A673 (cell line): Measurements from ENCODE around the gene PDXDC1. TPM values are rescaled to one million over a fixed set of nuclear protein-coding genes. Genes with fewer than 3 reads are reported as not detected.
"Not testable (repeated sequence)": the region's sequence is repeated elsewhere in the genome, so short reads cannot be mapped to it uniquely, and the experiment has no call there.

Experiments used
- BruUV-seq: library from RNA; stranded (reverse); fragments of 400-500 nt; replicated peaks from 2 replicates; lab custom pipeline; 2021; lab: Mats Ljungman, UMichigan
- CTCF ChIA-PET: fragments of 300-600 bp; sonication (Branson Sonifier 250); formaldehyde crosslinking; loops from one replicate; lab custom pipeline; 2022; ENCODE audit warnings: antibody characterized with exemption; lab: Charles Lee
- POLR2A ChIA-PET: fragments of 300-600 bp; sonication (Branson Sonifier 250); formaldehyde crosslinking; loops from one replicate; lab custom pipeline; 2022; ENCODE audit warnings: antibody characterized with exemption; ENCODE audit not compliant: low non-redundant PET; lab: Charles Lee
- DNase-seq: peaks from one replicate; pipeline ENCODE4 v3.0.0-alpha.2; 2015; ENCODE audit warnings: low spot score
- H3K27ac ChIP-seq: fragments of 200-600 bp; sonication (generic); 2 replicates; pipeline ENCODE4 v1.5.1; 2016; ENCODE audit warnings: mixed run types, low read depth, mild to moderate bottlenecking, mixed read lengths, antibody characterized with exemption, low read length; ENCODE audit not compliant: poor library complexity, severe bottlenecking
- H3K27me3 ChIP-seq: fragments of 200-600 bp; sonication (generic); replicated peaks from 2 replicates; pipeline ENCODE4 v1.6.1; 2017; ENCODE audit warnings: mixed run types, low read depth, mild to moderate bottlenecking, mixed read lengths, antibody characterized with exemption, low read length; ENCODE audit not compliant: insufficient read depth, poor library complexity
- H3K36me3 ChIP-seq: fragments of 200-600 bp; sonication (generic); 2 replicates; pipeline ENCODE4 v1.6.1; 2016; ENCODE audit warnings: mixed run types, mild to moderate bottlenecking, mixed read lengths, antibody characterized with exemption, low read length; ENCODE audit not compliant: insufficient read depth, poor library complexity, severe bottlenecking
- H3K4me1 ChIP-seq: fragments of 200-600 bp; sonication (generic); 2 replicates; pipeline ENCODE4 v1.6.1; 2017; ENCODE audit warnings: mixed run types, mild to moderate bottlenecking, mixed read lengths, antibody characterized with exemption, low read length; ENCODE audit not compliant: insufficient read depth, poor library complexity, severe bottlenecking
- H3K4me3 ChIP-seq: fragments of 200-600 bp; sonication (generic); 2 replicates; pipeline ENCODE4 v1.5.1; 2016; ENCODE audit warnings: low read depth, mixed run types, mild to moderate bottlenecking, mixed read lengths, low read length; ENCODE audit not compliant: poor library complexity, severe bottlenecking
- H3K9me3 ChIP-seq: fragments of 200-600 bp; sonication (generic); 2 replicates; pipeline ENCODE4 v1.6.1; 2016; ENCODE audit warnings: mixed run types, low read depth, mild to moderate bottlenecking, mixed read lengths, antibody characterized with exemption, low read length; ENCODE audit not compliant: poor library complexity, severe bottlenecking
- CTCF ChIP-seq: fragments of 300-800, 200-600 bp; sonication (generic); conservative IDR thresholded peaks from 2 replicates; pipeline ENCODE4 v1.5.1; 2017; ENCODE audit warnings: low read depth, mild to moderate bottlenecking, antibody characterized with exemption, low read length, moderate library complexity, mixed read lengths
- EZH2 ChIP-seq: fragments of 200-600 bp; sonication (generic); IDR thresholded peaks from 2 replicates; pipeline ENCODE4 v1.6.1; 2017; ENCODE audit warnings: borderline replicate concordance, low read depth, mild to moderate bottlenecking, mixed read lengths, antibody characterized with exemption, low read length; ENCODE audit not compliant: poor library complexity, severe bottlenecking
- intact Hi-C: fragments of 100-400 bp; cut with micrococcal nuclease; formaldehyde crosslinking; loops from one replicate; pipeline ENCODE4 v1.10.0; 2022; ENCODE audit not compliant: unreplicated experiment
- total RNA-seq: library from RNA; stranded (reverse); gene quantifications from 2 replicates; pipeline ENCODE4 v1.2.3, GENCODE V29; 2021

PDXDC1 gene
- total RNA-seq, 1 experiment from 2014 or later, result 103 TPM

- ChIA-PET POLR2A (no interaction called here), CTCF (no interaction called here)
- no peak for DNase-seq
- H3K36me3 ChIP-seq, result peaks cover 39% of the 10 kb centered on the region
- no peak overlapping the region for H3K27ac ChIP-seq
- H3K9me3 ChIP-seq, result no peaks in the 10 kb centered on the region
- no peak overlapping the region for H3K4me3 ChIP-seq
- BruUV-seq, result no TSS peak
- intact Hi-C loops, result no loop called here
- no peaks in the 10 kb centered on the region for H3K4me1 ChIP-seq
- TF ChIP-seq CTCF (no peak), EZH2 (no peak)
- H3K27me3 ChIP-seq, result no peaks in the 10 kb centered on the region
Observed at GRCh38 chr16:15057681-15058417, 83.0 kb downstream of the PDXDC1 start.

GRCh38 chr16:15059324-15059723, 84.5 kb downstream of the PDXDC1 start:
- no TSS peak for BruUV-seq
- H3K27ac ChIP-seq, result no peak overlapping the region
- DNase-seq, result no peak
- H3K4me3 ChIP-seq, result no peak overlapping the region
- POLR2A ChIA-PET, result no interaction called here
- peaks cover 46% of the 10 kb centered on the region for H3K36me3 ChIP-seq
- no peaks in the 10 kb centered on the region for H3K27me3 ChIP-seq
- CTCF ChIA-PET, result no interaction called here
- TF ChIP-seq CTCF (no peak), EZH2 (no peak)
- H3K9me3 ChIP-seq, result no peaks in the 10 kb centered on the region
- intact Hi-C loops, result no loop called here
- H3K4me1 ChIP-seq, result no peaks in the 10 kb centered on the region

GRCh38 chr16:15062085-15062810, 87.4 kb downstream of the PDXDC1 start:
- BruUV-seq, H3K4me3 ChIP-seq, intact Hi-C loops, CTCF ChIA-PET, H3K4me1 ChIP-seq, H3K27ac ChIP-seq, DNase-seq, H3K27me3 ChIP-seq, H3K9me3 ChIP-seq, POLR2A ChIA-PET: not testable (repeated sequence)
- peaks cover 49% of the 10 kb centered on the region for H3K36me3 ChIP-seq

- DNase-seq, CTCF ChIA-PET, POLR2A ChIA-PET, H3K4me1 ChIP-seq, BruUV-seq, H3K27me3 ChIP-seq, H3K4me3 ChIP-seq, intact Hi-C loops, H3K9me3 ChIP-seq, H3K27ac ChIP-seq: not testable (repeated sequence)
- peaks cover 42% of the 10 kb centered on the region for H3K36me3 ChIP-seq
Observed at GRCh38 chr16:15065961-15066360, 91.1 kb downstream of the PDXDC1 start.

DNA sequence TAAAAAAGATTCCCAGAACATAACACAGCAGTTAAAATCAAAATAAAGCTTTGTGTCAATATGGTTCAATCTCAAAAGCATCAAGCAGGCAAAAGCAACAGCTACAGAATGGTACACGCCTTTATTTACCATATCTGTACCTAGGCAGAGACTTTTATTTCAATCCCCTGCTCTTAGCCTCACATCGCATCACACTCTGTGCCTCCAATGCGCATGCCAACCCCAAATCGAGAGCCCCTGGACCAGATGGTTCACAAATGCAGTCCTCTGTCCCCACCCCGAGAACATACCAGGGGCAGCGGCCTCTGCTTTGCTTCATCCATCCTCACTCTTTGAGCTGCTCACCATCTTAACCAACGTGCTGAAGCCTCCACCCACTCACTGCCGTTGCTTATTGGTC, 91.9 kb downstream of the PDXDC1 start:
- CTCF ChIA-PET, POLR2A ChIA-PET, BruUV-seq: not testable (repeated sequence)

DNA sequence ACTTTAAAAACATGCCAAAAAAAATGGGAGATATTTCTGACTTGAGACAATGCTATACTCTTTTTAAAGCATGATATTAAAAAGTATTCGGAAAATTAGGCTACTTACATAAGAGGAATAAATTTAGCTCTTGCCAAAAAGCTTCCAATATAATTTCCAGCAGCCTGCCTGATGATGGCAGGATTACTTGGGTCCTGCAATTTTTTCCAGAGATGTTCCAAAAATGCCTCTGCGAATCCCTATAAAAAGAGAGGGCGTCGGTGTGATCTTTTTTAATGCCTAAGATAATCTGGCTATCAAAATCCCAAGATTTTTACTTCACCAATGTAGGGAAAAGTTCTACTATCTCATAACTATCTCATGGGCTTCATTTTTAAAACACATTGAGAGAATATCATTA, 96.2 kb downstream of the PDXDC1 start:
- H3K36me3 ChIP-seq, result peaks cover 43% of the 10 kb centered on the region
- H3K4me3 ChIP-seq, H3K27me3 ChIP-seq, H3K9me3 ChIP-seq, intact Hi-C loops, POLR2A ChIA-PET, H3K4me1 ChIP-seq, H3K27ac ChIP-seq, DNase-seq, CTCF ChIA-PET, BruUV-seq: not testable (repeated sequence)

More for the DNA sequence above, 91.9 kb downstream of the PDXDC1 start:
- H3K27ac ChIP-seq, H3K27me3 ChIP-seq, DNase-seq, H3K9me3 ChIP-seq, H3K4me1 ChIP-seq, intact Hi-C loops, H3K4me3 ChIP-seq: not testable (repeated sequence)
- H3K36me3 ChIP-seq, result peaks cover 38% of the 10 kb centered on the region
